ENCODE measurements around the gene EPOP. TPM values are rescaled to one million over a fixed set of nuclear protein-coding genes. Genes with fewer than 3 reads are reported as not detected.

The EPOP gene
- total RNA-seq, 1 experiment from 2014 or later: 37.9 TPM

DNA sequence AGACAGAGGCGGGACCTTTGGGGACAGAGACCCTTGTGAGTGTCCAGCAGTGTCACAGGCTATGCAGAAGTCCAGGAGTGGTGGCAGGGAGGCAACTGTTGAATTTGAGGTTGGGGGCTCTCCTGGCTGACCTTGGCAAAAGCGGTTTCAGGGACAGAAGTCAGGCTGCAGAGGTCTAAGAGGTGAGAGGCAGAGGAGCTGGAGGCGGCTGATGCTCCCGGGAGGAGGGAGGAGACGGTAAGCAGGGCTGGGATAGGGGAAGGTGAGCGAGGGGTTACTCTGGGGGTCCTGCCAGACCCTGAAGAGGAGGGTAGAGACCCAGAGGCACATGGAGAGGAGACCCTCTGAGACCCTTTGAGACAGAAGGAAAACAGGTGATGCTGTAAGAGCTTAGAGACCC, 5.2 kb downstream of the EPOP start (continued):
- TF ChIP-seq, protein P1, sequence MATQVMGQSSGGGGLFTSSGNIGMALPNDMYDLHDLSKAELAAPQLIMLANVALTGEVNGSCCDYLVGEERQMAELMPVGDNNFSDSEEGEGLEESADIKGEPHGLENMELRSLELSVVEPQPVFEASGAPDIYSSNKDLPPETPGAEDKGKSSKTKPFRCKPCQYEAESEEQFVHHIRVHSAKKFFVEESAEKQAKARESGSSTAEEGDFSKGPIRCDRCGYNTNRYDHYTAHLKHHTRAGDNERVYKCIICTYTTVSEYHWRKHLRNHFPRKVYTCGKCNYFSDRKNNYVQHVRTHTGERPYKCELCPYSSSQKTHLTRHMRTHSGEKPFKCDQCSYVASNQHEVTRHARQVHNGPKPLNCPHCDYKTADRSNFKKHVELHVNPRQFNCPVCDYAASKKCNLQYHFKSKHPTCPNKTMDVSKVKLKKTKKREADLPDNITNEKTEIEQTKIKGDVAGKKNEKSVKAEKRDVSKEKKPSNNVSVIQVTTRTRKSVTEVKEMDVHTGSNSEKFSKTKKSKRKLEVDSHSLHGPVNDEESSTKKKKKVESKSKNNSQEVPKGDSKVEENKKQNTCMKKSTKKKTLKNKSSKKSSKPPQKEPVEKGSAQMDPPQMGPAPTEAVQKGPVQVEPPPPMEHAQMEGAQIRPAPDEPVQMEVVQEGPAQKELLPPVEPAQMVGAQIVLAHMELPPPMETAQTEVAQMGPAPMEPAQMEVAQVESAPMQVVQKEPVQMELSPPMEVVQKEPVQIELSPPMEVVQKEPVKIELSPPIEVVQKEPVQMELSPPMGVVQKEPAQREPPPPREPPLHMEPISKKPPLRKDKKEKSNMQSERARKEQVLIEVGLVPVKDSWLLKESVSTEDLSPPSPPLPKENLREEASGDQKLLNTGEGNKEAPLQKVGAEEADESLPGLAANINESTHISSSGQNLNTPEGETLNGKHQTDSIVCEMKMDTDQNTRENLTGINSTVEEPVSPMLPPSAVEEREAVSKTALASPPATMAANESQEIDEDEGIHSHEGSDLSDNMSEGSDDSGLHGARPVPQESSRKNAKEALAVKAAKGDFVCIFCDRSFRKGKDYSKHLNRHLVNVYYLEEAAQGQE (IDR thresholded peaks at IDR 0.05; ENCODE audit: low read depth): no peak
- TF ChIP-seq, protein P2, sequence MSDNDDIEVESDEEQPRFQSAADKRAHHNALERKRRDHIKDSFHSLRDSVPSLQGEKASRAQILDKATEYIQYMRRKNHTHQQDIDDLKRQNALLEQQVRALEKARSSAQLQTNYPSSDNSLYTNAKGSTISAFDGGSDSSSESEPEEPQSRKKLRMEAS (IDR thresholded peaks at IDR 0.05): no peak
- TF ChIP-seq, protein P3, sequence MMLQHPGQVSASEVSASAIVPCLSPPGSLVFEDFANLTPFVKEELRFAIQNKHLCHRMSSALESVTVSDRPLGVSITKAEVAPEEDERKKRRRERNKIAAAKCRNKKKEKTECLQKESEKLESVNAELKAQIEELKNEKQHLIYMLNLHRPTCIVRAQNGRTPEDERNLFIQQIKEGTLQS (IDR thresholded peaks at IDR 0.05): no peak
- TF ChIP-seq CEBPB (IDR thresholded peaks at IDR 0.05; ENCODE audit: low read depth): no peak
- TF ChIP-seq EGR1 (IDR thresholded peaks at IDR 0.05; ENCODE audit: low read depth): no peak
- no peak for TF ChIP-seq ELF1 (IDR thresholded peaks at IDR 0.05; ENCODE audit: borderline replicate concordance, low read depth)

DNA sequence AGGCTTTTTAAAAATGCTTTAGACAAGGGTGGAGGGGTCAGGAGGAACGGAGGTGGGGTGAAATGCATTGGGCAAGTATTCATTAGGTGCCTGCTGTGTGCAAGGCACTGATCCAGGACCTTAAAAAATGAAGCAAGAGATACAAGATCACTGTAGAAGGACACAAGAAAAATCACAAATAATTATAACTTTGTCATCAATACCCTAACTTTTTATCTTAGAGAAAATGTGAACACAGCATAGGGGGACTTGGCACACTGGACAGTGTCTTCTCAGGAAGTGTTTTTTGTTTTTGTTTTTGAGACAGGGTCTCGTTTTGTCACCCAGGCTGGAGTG, 7.0 kb downstream of the EPOP start:
- ChIA-PET CTCF (interaction anchor here (0.7 to 7.6 kb wide), 16 partner anchors 10 to 334 kb away, joined by 3 to 146 read pairs (median 4); no protein-coding TSS in a partner anchor), RAD21 (ENCODE audit: low non-redundant PET in 1 of 2, low total read pairs in 2 of 2, uncharacterized antibody in 2 of 2, unreplicated experiment in 2 of 2) (interaction anchor here (0.9 to 1.6 kb wide), 5 partner anchors 84 to 244 kb away, joined by 3 to 9 read pairs (median 4); no protein-coding TSS in a partner anchor), POLR2A (no interaction called here)
- Histone ChIP-seq H3K9me2 (ENCODE audit: insufficient read depth) (no peaks in the 10 kb centered on the region), H3K36me3 (ENCODE audit: control insufficient read depth in 1 of 2, insufficient read depth in 2 of 2, low read length in 2 of 2) (no peaks in the 10 kb centered on the region), H3K4me3 (replicated peaks in 1 of 2; ENCODE audit: low read depth in 1 of 2, low read length in 2 of 2) (no peak overlapping the region), H3K4me2 (ENCODE audit: low read length) (no peak overlapping the region), H3K4me1 (ENCODE audit: control insufficient read depth in 1 of 2, insufficient read depth in 2 of 2, low read length in 2 of 2) (peaks cover 6 to 23% of the 10 kb centered on the region in 2 experiments; a peak in 3 of 4 replicates), H3K9ac (ENCODE audit: low read length) (no peak overlapping the region), H3K9me3 (ENCODE audit: control insufficient read depth in 1 of 2, insufficient read depth in 1 of 2, low read depth in 1 of 2, low read length in 2 of 2) (no peaks in the 10 kb centered on the region), H4K20me1 (ENCODE audit: insufficient read depth) (no peaks in the 10 kb centered on the region), H3K79me2 (ENCODE audit: insufficient read depth, low read length) (peaks cover 5% of the 10 kb centered on the region; the same call in 1 of the 2 replicates), H3K27ac (ENCODE audit: low read depth, low read length) (no peak overlapping the region), H3K27me3 (ENCODE audit: insufficient read depth, low read length) (no peaks in the 10 kb centered on the region; the same call in 1 of the 2 replicates), H2AFZ (ENCODE audit: low read depth, low read length, poor library complexity, severe bottlenecking) (no peak overlapping the region)
- ATAC-seq (no peak), DNase-seq (ENCODE audit: low read depth, low spot score) (no peak)
- no TSS peak for BruUV-seq (replicated peaks)
- intact Hi-C loops (cut with micrococcal nuclease): loop anchor here (1.0 to 10.0 kb wide), 6 partner anchors 83 to 319 kb away; no protein-coding TSS in a partner anchor
- TF ChIP-seq, protein P2 (IDR thresholded peaks at IDR 0.05): no peak
- TF ChIP-seq RAD21 (IDR thresholded peaks at IDR 0.05; ENCODE audit: low read depth) (no peak), SRF (IDR thresholded peaks at IDR 0.05; ENCODE audit: low read depth) (no peak), SIN3A (IDR thresholded peaks at IDR 0.05; ENCODE audit: low read depth) (no peak)
